ENCODE measurements around the gene SPOCK1.

Gene SPOCK1

GRCh38 chr5:137071931-137072330 lies 427.2 kb downstream of the SPOCK1 start:
- Histone ChIP-seq H3K36me3 (ENCODE audit: control insufficient read depth, insufficient read depth, low read length) (no peaks in the 10 kb centered on the region), H3K4me3 (ENCODE audit: low read length) (no peak overlapping the region), H3K27ac (ENCODE audit: low read depth, low read length) (no peak overlapping the region), H3K27me3 (ENCODE audit: control insufficient read depth, insufficient read depth, low read length) (no peaks in the 10 kb centered on the region), H3K9ac (ENCODE audit: low read length) (no peak overlapping the region), H3K4me1 (ENCODE audit: control insufficient read depth, insufficient read depth, low read length) (no peaks in the 10 kb centered on the region)

GRCh38 chr5:137071526-137071925 lies 427.6 kb downstream of the SPOCK1 start:
- no peaks in the 10 kb centered on the region for H3K36me3 ChIP-seq (ENCODE audit: control insufficient read depth, insufficient read depth, low read length)
- H3K9ac ChIP-seq (ENCODE audit: low read length): no peak overlapping the region
- H3K27ac ChIP-seq (ENCODE audit: low read depth, low read length): no peak overlapping the region
- H3K4me1 ChIP-seq (ENCODE audit: control insufficient read depth, insufficient read depth, low read length): no peaks in the 10 kb centered on the region
- no peak overlapping the region for H3K4me3 ChIP-seq (ENCODE audit: low read length)
- H3K27me3 ChIP-seq (ENCODE audit: control insufficient read depth, insufficient read depth, low read length): no peaks in the 10 kb centered on the region

GRCh38 chr5:137070521-137070920 lies 428.6 kb downstream of the SPOCK1 start:
- Histone ChIP-seq H3K4me3 (ENCODE audit: low read length) (no peak overlapping the region), H3K27ac (ENCODE audit: low read depth, low read length) (no peak overlapping the region), H3K27me3 (ENCODE audit: control insufficient read depth, insufficient read depth, low read length) (no peaks in the 10 kb centered on the region), H3K4me1 (ENCODE audit: control insufficient read depth, insufficient read depth, low read length) (no peaks in the 10 kb centered on the region), H3K36me3 (ENCODE audit: control insufficient read depth, insufficient read depth, low read length) (no peaks in the 10 kb centered on the region), H3K9ac (ENCODE audit: low read length) (no peak overlapping the region)

- Histone ChIP-seq H3K27ac (ENCODE audit: low read depth, low read length) (no peak overlapping the region), H3K4me1 (ENCODE audit: control insufficient read depth, insufficient read depth, low read length) (no peaks in the 10 kb centered on the region), H3K9ac (ENCODE audit: low read length) (no peak overlapping the region)
These were observed 429.8 kb downstream of the SPOCK1 start for GRCh38 chr5:137069358-137069757.

GRCh38 chr5:137061382-137061781 lies 437.7 kb downstream of the SPOCK1 start:
- Histone ChIP-seq H3K4me1 (ENCODE audit: control insufficient read depth, insufficient read depth, low read length) (no peaks in the 10 kb centered on the region), H3K4me3 (ENCODE audit: low read length) (no peak overlapping the region), H3K27ac (ENCODE audit: low read depth, low read length) (no peak overlapping the region), H3K27me3 (ENCODE audit: control insufficient read depth, insufficient read depth, low read length) (no peaks in the 10 kb centered on the region), H3K9ac (ENCODE audit: low read length) (no peak overlapping the region), H3K36me3 (ENCODE audit: control insufficient read depth, insufficient read depth, low read length) (no peaks in the 10 kb centered on the region)

More at GRCh38 chr5:137069358-137069757, 429.8 kb downstream of the SPOCK1 start:
- no peak overlapping the region for H3K4me3 ChIP-seq (ENCODE audit: low read length)
- no peaks in the 10 kb centered on the region for H3K27me3 ChIP-seq (ENCODE audit: control insufficient read depth, insufficient read depth, low read length)
- no peaks in the 10 kb centered on the region for H3K36me3 ChIP-seq (ENCODE audit: control insufficient read depth, insufficient read depth, low read length)

- H3K27me3 ChIP-seq (ENCODE audit: control insufficient read depth, insufficient read depth, low read length): no peaks in the 10 kb centered on the region
- no peak overlapping the region for H3K9ac ChIP-seq (ENCODE audit: low read length)
- no peaks in the 10 kb centered on the region for H3K4me1 ChIP-seq (ENCODE audit: control insufficient read depth, insufficient read depth, low read length)
- H3K36me3 ChIP-seq (ENCODE audit: control insufficient read depth, insufficient read depth, low read length): no peaks in the 10 kb centered on the region
- no peak overlapping the region for H3K27ac ChIP-seq (ENCODE audit: low read depth, low read length)
- no peak overlapping the region for H3K4me3 ChIP-seq (ENCODE audit: low read length)
These were observed 441.0 kb downstream of the SPOCK1 start for GRCh38 chr5:137058089-137058488.

GRCh38 chr5:137056676-137057075 lies 442.4 kb downstream of the SPOCK1 start:
- H3K4me3 ChIP-seq (ENCODE audit: low read length): no peak overlapping the region
- H3K36me3 ChIP-seq (ENCODE audit: control insufficient read depth, insufficient read depth, low read length): no peaks in the 10 kb centered on the region

GRCh38 chr5:137055271-137055872 lies 443.8 kb downstream of the SPOCK1 start:
- Histone ChIP-seq H3K4me1 (ENCODE audit: control insufficient read depth, insufficient read depth, low read length) (no peaks in the 10 kb centered on the region), H3K27ac (ENCODE audit: low read depth, low read length) (no peak overlapping the region), H3K9ac (ENCODE audit: low read length) (no peak overlapping the region), H3K4me3 (ENCODE audit: low read length) (no peak overlapping the region), H3K27me3 (ENCODE audit: control insufficient read depth, insufficient read depth, low read length) (no peaks in the 10 kb centered on the region), H3K36me3 (ENCODE audit: control insufficient read depth, insufficient read depth, low read length) (no peaks in the 10 kb centered on the region)

More at GRCh38 chr5:137056676-137057075, 442.4 kb downstream of the SPOCK1 start:
- no peaks in the 10 kb centered on the region for H3K27me3 ChIP-seq (ENCODE audit: control insufficient read depth, insufficient read depth, low read length)
- H3K9ac ChIP-seq (ENCODE audit: low read length): no peak overlapping the region
- H3K4me1 ChIP-seq (ENCODE audit: control insufficient read depth, insufficient read depth, low read length): no peaks in the 10 kb centered on the region
- no peak overlapping the region for H3K27ac ChIP-seq (ENCODE audit: low read depth, low read length)

- Histone ChIP-seq H3K4me1 (ENCODE audit: control insufficient read depth, insufficient read depth, low read length) (no peaks in the 10 kb centered on the region), H3K27ac (ENCODE audit: low read depth, low read length) (no peak overlapping the region), H3K36me3 (ENCODE audit: control insufficient read depth, insufficient read depth, low read length) (no peaks in the 10 kb centered on the region)
These were observed 444.3 kb downstream of the SPOCK1 start for GRCh38 chr5:137054792-137055191.

GRCh38 chr5:137054335-137054734 lies 444.8 kb downstream of the SPOCK1 start:
- no peak overlapping the region for H3K4me3 ChIP-seq (ENCODE audit: low read length)
- no peak overlapping the region for H3K27ac ChIP-seq (ENCODE audit: low read depth, low read length)
- no peaks in the 10 kb centered on the region for H3K36me3 ChIP-seq (ENCODE audit: control insufficient read depth, insufficient read depth, low read length)
- no peaks in the 10 kb centered on the region for H3K4me1 ChIP-seq (ENCODE audit: control insufficient read depth, insufficient read depth, low read length)
- no peaks in the 10 kb centered on the region for H3K27me3 ChIP-seq (ENCODE audit: control insufficient read depth, insufficient read depth, low read length)
- H3K9ac ChIP-seq (ENCODE audit: low read length): no peak overlapping the region

More at GRCh38 chr5:137054792-137055191, 444.3 kb downstream of the SPOCK1 start:
- no peaks in the 10 kb centered on the region for H3K27me3 ChIP-seq (ENCODE audit: control insufficient read depth, insufficient read depth, low read length)
- no peak overlapping the region for H3K9ac ChIP-seq (ENCODE audit: low read length)
- no peak overlapping the region for H3K4me3 ChIP-seq (ENCODE audit: low read length)

GRCh38 chr5:137051161-137051560 lies 448.0 kb downstream of the SPOCK1 start:
- Histone ChIP-seq H3K36me3 (ENCODE audit: control insufficient read depth, insufficient read depth, low read length) (no peaks in the 10 kb centered on the region), H3K27me3 (ENCODE audit: control insufficient read depth, insufficient read depth, low read length) (no peaks in the 10 kb centered on the region), H3K9ac (ENCODE audit: low read length) (no peak overlapping the region), H3K4me3 (ENCODE audit: low read length) (no peak overlapping the region), H3K27ac (ENCODE audit: low read depth, low read length) (no peak overlapping the region), H3K4me1 (ENCODE audit: control insufficient read depth, insufficient read depth, low read length) (no peaks in the 10 kb centered on the region)

- Histone ChIP-seq H3K27me3 (ENCODE audit: control insufficient read depth, insufficient read depth, low read length) (no peaks in the 10 kb centered on the region), H3K4me1 (ENCODE audit: control insufficient read depth, insufficient read depth, low read length) (no peaks in the 10 kb centered on the region), H3K4me3 (ENCODE audit: low read length) (no peak overlapping the region), H3K27ac (ENCODE audit: low read depth, low read length) (no peak overlapping the region), H3K9ac (ENCODE audit: low read length) (no peak overlapping the region), H3K36me3 (ENCODE audit: control insufficient read depth, insufficient read depth, low read length) (no peaks in the 10 kb centered on the region)
These were observed 458.3 kb downstream of the SPOCK1 start for GRCh38 chr5:137040641-137041340.

- H3K4me1 ChIP-seq (ENCODE audit: control insufficient read depth, insufficient read depth, low read length): no peaks in the 10 kb centered on the region
- no peaks in the 10 kb centered on the region for H3K27me3 ChIP-seq (ENCODE audit: control insufficient read depth, insufficient read depth, low read length)
- H3K4me3 ChIP-seq (ENCODE audit: low read length): no peak overlapping the region
These were observed 459.1 kb downstream of the SPOCK1 start for GRCh38 chr5:137040024-137040423.

More at GRCh38 chr5:137040024-137040423, 459.1 kb downstream of the SPOCK1 start:
- Histone ChIP-seq H3K27ac (ENCODE audit: low read depth, low read length) (no peak overlapping the region), H3K9ac (ENCODE audit: low read length) (no peak overlapping the region), H3K36me3 (ENCODE audit: control insufficient read depth, insufficient read depth, low read length) (no peaks in the 10 kb centered on the region)

Measured in rectal smooth muscle tissue (tissue), 1 donor.